ENCODE measurements around the gene POLR3A.

DNA sequence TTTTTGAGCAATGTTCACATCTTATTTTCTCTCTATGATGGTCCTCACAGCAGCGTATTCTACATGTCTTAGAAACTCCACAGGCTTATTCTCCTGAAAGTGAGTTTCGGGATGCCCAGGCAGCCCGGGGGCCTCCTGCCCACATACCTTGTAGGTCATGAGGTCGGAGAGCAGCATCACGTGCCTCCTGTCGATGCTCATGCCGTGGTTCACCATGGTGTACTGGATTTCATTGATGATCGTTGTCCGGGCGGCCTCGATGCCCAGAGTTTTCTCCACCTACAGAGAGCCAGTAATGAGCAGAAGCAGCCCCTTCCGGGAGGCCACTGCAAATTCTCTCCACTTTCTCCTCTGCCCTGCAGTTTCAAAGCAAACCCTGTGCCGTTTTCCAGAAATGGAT is 48.0 kb downstream of the POLR3A start:
- TF ChIP-seq CTCF (IDR thresholded peaks at IDR 0.05; ENCODE audit: insufficient read depth, low read length, poor library complexity, severe bottlenecking), result no peak
- TF ChIP-seq EZH2phosphoT487 (conservative IDR thresholded peaks at IDR 0.05; ENCODE audit: low read length), result no peak

Data from SU-DHL-6 (cell line).